AG04449 (cell line): Measurements from ENCODE around the gene HPSE2.

Source experiments
- CTCF ChIA-PET: fragments of 350-600 bp; formaldehyde crosslinking; extraction: SDS; loops from one replicate; lab custom pipeline; 2021; ENCODE audit warnings: antibody characterized with exemption; lab: Yijun Ruan, JAX
- POLR2A ChIA-PET: fragments of 400-600, 350-600 bp; formaldehyde crosslinking; extraction: SDS; loops from one replicate; lab custom pipeline; 2020; ENCODE audit warnings: antibody characterized with exemption, inconsistent platforms; lab: Yijun Ruan, JAX
- DNase-seq: peaks from one replicate; pipeline ENCODE4 v3.0.0-alpha.2; 2010; ENCODE audit warnings: low read depth, low spot score
- H3K4me3 ChIP-seq: 2 replicates; pipeline ENCODE4 v1.5.1; 2011; ENCODE audit warnings: low read depth, mild to moderate bottlenecking, control low read depth, low read length
- CTCF ChIP-seq: IDR thresholded peaks from one replicate; pipeline ENCODE4 v1.5.1; 2011; ENCODE audit warnings: mild to moderate bottlenecking, moderate library complexity, low read length, control low read depth, inconsistent platforms; ENCODE audit not compliant: insufficient read depth; ENCODE audit errors: missing control alignments

The HPSE2 gene

GRCh38 chr10:98461500-98461842 lies 774.2 kb downstream of the HPSE2 start:
- DNase-seq = no peak
- no peak for TF ChIP-seq CTCF
- CTCF ChIA-PET = interaction anchor here (1.0 to 1.6 kb wide), 4 partner anchors 8 to 785 kb away, joined by 3 to 5 read pairs (median 4); no protein-coding TSS in a partner anchor
- no peak overlapping the region for H3K4me3 ChIP-seq
- POLR2A ChIA-PET = interaction anchor here (1.0 kb wide), 1 partner anchor 46 kb away, joined by 3 read pairs; the partner anchor contains the start of gene PYROXD2

- no peak for TF ChIP-seq CTCF
- DNase-seq = peak; percentile 56
- no peak overlapping the region for H3K4me3 ChIP-seq
- CTCF ChIA-PET = interaction anchor here (1.0 to 1.6 kb wide), 4 partner anchors 8 to 786 kb away, joined by 3 to 5 read pairs (median 4); no protein-coding TSS in a partner anchor
- POLR2A ChIA-PET = interaction anchor here (0.7 to 1.0 kb wide), 2 partner anchors 46 to 538 kb away, joined by 3 read pairs; partner anchors contain the start of gene PYROXD2
These were observed 774.7 kb downstream of the HPSE2 start for GRCh38 chr10:98460837-98461499.

- DNase-seq = no peak
- no peak overlapping the region for H3K4me3 ChIP-seq
- CTCF ChIA-PET = interaction anchor here (1.3 to 2.1 kb wide), 2 partner anchors 8 to 64 kb away, joined by 3 to 10 read pairs; no protein-coding TSS in a partner anchor
- POLR2A ChIA-PET = no interaction called here
- no peak for TF ChIP-seq CTCF
These were observed 776.6 kb downstream of the HPSE2 start for GRCh38 chr10:98458809-98459784.

GRCh38 chr10:98457721-98458120 lies 777.9 kb downstream of the HPSE2 start:
- no peak overlapping the region for H3K4me3 ChIP-seq
- DNase-seq = no peak
- ChIA-PET POLR2A (interaction anchor here (0.6 kb wide), 1 partner anchor 1162 kb away, joined by 4 read pairs; no protein-coding TSS in a partner anchor), CTCF (interaction anchor here (1.1 to 2.1 kb wide), 3 partner anchors 9 to 63 kb away, joined by 3 to 10 read pairs (median 3); no protein-coding TSS in a partner anchor)
- TF ChIP-seq CTCF = no peak

- no peak for DNase-seq
- H3K4me3 ChIP-seq = no peak overlapping the region
- TF ChIP-seq CTCF = no peak
- ChIA-PET CTCF (no interaction called here), POLR2A (no interaction called here)
These were observed 778.8 kb downstream of the HPSE2 start for GRCh38 chr10:98456686-98457482.
